ENCODE data around the gene MMP1.
"Not testable (repeated sequence)": the region's sequence is repeated elsewhere in the genome, so short reads cannot be mapped to it uniquely, and the experiment has no call there.

MMP1 gene

GRCh38 chr11:102757823-102758549, 40.0 kb downstream of the MMP1 start:
- no peak for DNase-seq

GRCh38 chr11:102753267-102753666, 44.7 kb downstream of the MMP1 start:
- DNase-seq: no peak

GRCh38 chr11:102751673-102752072, 46.3 kb downstream of the MMP1 start:
- no peak for DNase-seq

GRCh38 chr11:102749101-102749722, 48.7 kb downstream of the MMP1 start:
- DNase-seq: no peak

GRCh38 chr11:102746746-102747578, 51.0 kb downstream of the MMP1 start:
- DNase-seq: not testable (repeated sequence)

All from activated CD4-positive, alpha-beta T cell treated with anti-CD3 and anti-CD28 coated beads, Interleukin-2, amount 50 U/mL, for 48 hours (primary cell).